Activated CD4-positive, alpha-beta memory T cell treated with anti-CD3 and anti-CD28 coated beads for 36 hours (primary cell): ENCODE measurements around the gene ENDOV. TPM values are rescaled to one million over a fixed set of nuclear protein-coding genes. Genes with fewer than 3 reads are reported as not detected.

Experiments used
- CTCF ChIA-PET: fragments of 350-600 bp; sonication (Branson Sonifier 250); formaldehyde crosslinking; loops from one replicate; lab custom pipeline; 2021; ENCODE audit warnings: antibody characterized with exemption, inconsistent platforms; lab: Charles Lee
- POLR2A ChIA-PET: fragments of 350-600 bp; sonication (Branson Sonifier 250); formaldehyde crosslinking; loops from one replicate; lab custom pipeline; 2021; ENCODE audit warnings: antibody characterized with exemption; lab: Charles Lee
- DNase-seq: peaks from one replicate; pipeline ENCODE4 v3.0.0-alpha.2; 2020
- H3K27ac Mint-ChIP-seq: one replicate; pipeline ENCODE4 v1.8.0; 2021; ENCODE audit warnings: mixed read lengths
- H3K27me3 Mint-ChIP-seq: one replicate; pipeline ENCODE4 v1.8.0; 2021; ENCODE audit warnings: mixed read lengths
- H3K36me3 Mint-ChIP-seq: one replicate; pipeline ENCODE4 v1.8.0; 2021; ENCODE audit warnings: mixed read lengths
- H3K4me1 Mint-ChIP-seq: one replicate; pipeline ENCODE4 v1.8.0; 2021; ENCODE audit warnings: low read depth, mixed read lengths
- H3K4me3 Mint-ChIP-seq: one replicate; pipeline ENCODE4 v1.8.0; 2021; ENCODE audit warnings: mild to moderate bottlenecking, mixed read lengths
- H3K9me3 Mint-ChIP-seq: one replicate; pipeline ENCODE4 v1.8.0; 2021; ENCODE audit warnings: mixed read lengths
- intact Hi-C: fragments of 100-400 bp; cut with micrococcal nuclease; formaldehyde crosslinking; loops from one replicate; pipeline ENCODE4 v1.15.1; 2023
- total RNA-seq, 2 experiments: library from RNA; stranded (reverse); gene quantifications; one replicate each; pipeline ENCODE4 v1.2.3, GENCODE V29; 2021

ENDOV gene
- total RNA-seq: 10 to 100 TPM; 16.1 to 16.3 TPM

GRCh38 chr17:80414803-80415625, at the start of gene ENDOV:
Gene ENDOV (plus strand): TSS chr17:80415167. CDS start chr17:80415195, 28 bp downstream.
- Mint-ChIP-seq H3K36me3 (no peaks in the 10 kb centered on the region), H3K9me3 (no peaks in the 10 kb centered on the region), H3K27ac (peak within 1 kb of the TSS; percentile 57), H3K4me3 (peak within 1 kb of the TSS; percentile 82), H3K27me3 (peaks cover 10% of the 10 kb centered on the region), H3K4me1 (peaks cover 20% of the 10 kb centered on the region)
- intact Hi-C loops: loop anchor here (1.0 kb wide), 1 partner anchor 268 kb away; the partner anchor contains the start of gene EIF4A3
- CTCF ChIA-PET: interaction anchor here (0.9 to 2.1 kb wide), 2 partner anchors 13 to 486 kb away, joined by 3 to 8 read pairs; no protein-coding TSS in a partner anchor
- POLR2A ChIA-PET: interaction anchor here (0.9 to 1.0 kb wide), 2 partner anchors 13 to 134 kb away, joined by 3 read pairs; no protein-coding TSS in a partner anchor
- peak; percentile 95 for DNase-seq

GRCh38 chr17:80365983-80366382, 49.0 kb upstream of the ENDOV start:
- Mint-ChIP-seq H3K27me3 (no peaks in the 10 kb centered on the region), H3K4me1 (no peaks in the 10 kb centered on the region), H3K27ac (peak overlapping the region; percentile 18), H3K4me3 (no peak overlapping the region), H3K9me3 (no peaks in the 10 kb centered on the region), H3K36me3 (peaks cover 86% of the 10 kb centered on the region)
- no peak for DNase-seq
- ChIA-PET CTCF (no interaction called here), POLR2A (no interaction called here)
- intact Hi-C loops: no loop called here

GRCh38 chr17:80367503-80367902, 47.5 kb upstream of the ENDOV start:
- no peak overlapping the region for H3K4me3 Mint-ChIP-seq
- ChIA-PET POLR2A (no interaction called here), CTCF (no interaction called here)
- no peak overlapping the region for H3K27ac Mint-ChIP-seq
- no peaks in the 10 kb centered on the region for H3K27me3 Mint-ChIP-seq
- H3K9me3 Mint-ChIP-seq: no peaks in the 10 kb centered on the region
- no peak for DNase-seq
- no peaks in the 10 kb centered on the region for H3K4me1 Mint-ChIP-seq
- intact Hi-C loops: no loop called here
- peaks cover 87% of the 10 kb centered on the region for H3K36me3 Mint-ChIP-seq

GRCh38 chr17:80371196-80371595, 43.8 kb upstream of the ENDOV start:
- no peak overlapping the region for H3K27ac Mint-ChIP-seq
- H3K4me3 Mint-ChIP-seq: no peak overlapping the region
- ChIA-PET POLR2A (no interaction called here), CTCF (interaction anchor here (0.9 to 1.5 kb wide), 3 partner anchors 12 to 270 kb away, joined by 3 to 4 read pairs (median 3); partner anchors contain the start of gene GAA)
- no peak for DNase-seq
- no peaks in the 10 kb centered on the region for H3K9me3 Mint-ChIP-seq
- intact Hi-C loops: no loop called here
- peaks cover 2% of the 10 kb centered on the region for H3K4me1 Mint-ChIP-seq
- no peaks in the 10 kb centered on the region for H3K27me3 Mint-ChIP-seq
- H3K36me3 Mint-ChIP-seq: peaks cover 82% of the 10 kb centered on the region

- ChIA-PET CTCF (no interaction called here), POLR2A (no interaction called here)
- intact Hi-C loops: no loop called here
- H3K4me1 Mint-ChIP-seq: peaks cover 2% of the 10 kb centered on the region
- no peak for DNase-seq
- no peaks in the 10 kb centered on the region for H3K9me3 Mint-ChIP-seq
- H3K27me3 Mint-ChIP-seq: no peaks in the 10 kb centered on the region
- no peak overlapping the region for H3K4me3 Mint-ChIP-seq
- H3K27ac Mint-ChIP-seq: peak overlapping the region; percentile 23
- H3K36me3 Mint-ChIP-seq: peaks cover 83% of the 10 kb centered on the region
These were observed 42.5 kb upstream of the ENDOV start for GRCh38 chr17:80372456-80372855.

- Mint-ChIP-seq H3K27me3 (no peaks in the 10 kb centered on the region), H3K9me3 (no peaks in the 10 kb centered on the region), H3K4me1 (peaks cover 2% of the 10 kb centered on the region), H3K4me3 (no peak overlapping the region), H3K27ac (peak overlapping the region; percentile 28), H3K36me3 (peaks cover 84% of the 10 kb centered on the region)
- no peak for DNase-seq
- ChIA-PET CTCF (no interaction called here), POLR2A (no interaction called here)
- intact Hi-C loops: no loop called here
These were observed 41.9 kb upstream of the ENDOV start for GRCh38 chr17:80372922-80373570.

GRCh38 chr17:80374039-80374731, 40.8 kb upstream of the ENDOV start:
- H3K4me3 Mint-ChIP-seq: no peak overlapping the region
- ChIA-PET CTCF (no interaction called here), POLR2A (no interaction called here)
- H3K4me1 Mint-ChIP-seq: peaks cover 2% of the 10 kb centered on the region
- no peaks in the 10 kb centered on the region for H3K9me3 Mint-ChIP-seq
- H3K27ac Mint-ChIP-seq: peak overlapping the region; percentile 28
- DNase-seq: no peak
- intact Hi-C loops: no loop called here
- no peaks in the 10 kb centered on the region for H3K27me3 Mint-ChIP-seq
- H3K36me3 Mint-ChIP-seq: peaks cover 86% of the 10 kb centered on the region

GRCh38 chr17:80374732-80375585, 40.0 kb upstream of the ENDOV start:
- Mint-ChIP-seq H3K4me1 (peaks cover 2% of the 10 kb centered on the region), H3K9me3 (no peaks in the 10 kb centered on the region), H3K27ac (peak overlapping the region; percentile 28), H3K4me3 (no peak overlapping the region), H3K27me3 (no peaks in the 10 kb centered on the region), H3K36me3 (peaks cover 87% of the 10 kb centered on the region)
- ChIA-PET CTCF (no interaction called here), POLR2A (no interaction called here)
- no peak for DNase-seq
- intact Hi-C loops: no loop called here

GRCh38 chr17:80376531-80376930, 38.4 kb upstream of the ENDOV start:
- intact Hi-C loops: no loop called here
- Mint-ChIP-seq H3K27ac (no peak overlapping the region), H3K36me3 (peaks cover 90% of the 10 kb centered on the region), H3K4me3 (no peak overlapping the region), H3K4me1 (peaks cover 2% of the 10 kb centered on the region), H3K27me3 (no peaks in the 10 kb centered on the region), H3K9me3 (no peaks in the 10 kb centered on the region)
- ChIA-PET POLR2A (interaction anchor here (1.7 kb wide), 1 partner anchor 9 kb away, joined by 6 read pairs; no protein-coding TSS in a partner anchor), CTCF (interaction anchor here (1.0 kb wide), 1 partner anchor 181 kb away, joined by 3 read pairs; no protein-coding TSS in a partner anchor)
- no peak for DNase-seq

GRCh38 chr17:80377798-80378197, 37.2 kb upstream of the ENDOV start:
- Mint-ChIP-seq H3K9me3 (no peaks in the 10 kb centered on the region), H3K27me3 (no peaks in the 10 kb centered on the region), H3K27ac (peak overlapping the region; percentile 44), H3K36me3 (peaks cover 86% of the 10 kb centered on the region), H3K4me1 (peaks cover 2% of the 10 kb centered on the region), H3K4me3 (no peak overlapping the region)
- intact Hi-C loops: no loop called here
- CTCF ChIA-PET: interaction anchor here (1.0 kb wide), 1 partner anchor 182 kb away, joined by 3 read pairs; no protein-coding TSS in a partner anchor
- POLR2A ChIA-PET: interaction anchor here (1.7 kb wide), 1 partner anchor 8 kb away, joined by 6 read pairs; no protein-coding TSS in a partner anchor
- DNase-seq: no peak

GRCh38 chr17:80379348-80379747, 35.6 kb upstream of the ENDOV start:
- intact Hi-C loops: no loop called here
- POLR2A ChIA-PET: no interaction called here
- Mint-ChIP-seq H3K9me3 (no peaks in the 10 kb centered on the region), H3K4me1 (peaks cover 4% of the 10 kb centered on the region), H3K36me3 (peaks cover 90% of the 10 kb centered on the region), H3K27ac (peak overlapping the region; percentile 23), H3K27me3 (no peaks in the 10 kb centered on the region), H3K4me3 (no peak overlapping the region)
- CTCF ChIA-PET: no interaction called here
- peak; percentile 6 for DNase-seq
